Fibroblast of skin of scalp (primary cell): ENCODE results near the gene APOL3.
A peak's percentile ranks its signal among the peaks of the same experiment; 100 is the strongest.
"Not testable (repeated sequence)": the region's sequence is repeated elsewhere in the genome, so short reads cannot be mapped to it uniquely, and the experiment has no call there.

Source experiments
- DNase-seq: peaks from one replicate; pipeline ENCODE4 v3.0.0-alpha.2; 2013

APOL3 gene

DNA sequence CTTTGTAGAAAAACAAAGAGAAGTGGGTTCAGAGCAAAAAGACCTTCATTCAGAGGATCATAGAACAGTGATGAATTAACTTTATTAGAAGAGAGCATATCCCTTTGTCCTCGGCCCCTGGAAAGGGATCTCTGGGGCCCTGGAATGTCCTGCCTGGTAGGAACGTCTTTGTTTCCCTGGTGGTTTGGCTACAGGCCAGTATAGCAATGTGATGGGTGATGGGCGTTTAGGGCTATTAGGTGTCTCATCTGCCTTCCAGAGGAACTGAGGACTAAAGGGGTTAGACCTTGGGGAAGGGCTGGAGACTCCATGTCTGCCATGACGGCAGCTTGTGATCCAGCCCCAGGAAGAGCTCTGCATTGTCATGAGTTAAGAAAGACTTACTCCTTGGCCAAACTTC lies 32.0 kb upstream of the APOL3 start:
- DNase-seq = peak; percentile 18

DNA sequence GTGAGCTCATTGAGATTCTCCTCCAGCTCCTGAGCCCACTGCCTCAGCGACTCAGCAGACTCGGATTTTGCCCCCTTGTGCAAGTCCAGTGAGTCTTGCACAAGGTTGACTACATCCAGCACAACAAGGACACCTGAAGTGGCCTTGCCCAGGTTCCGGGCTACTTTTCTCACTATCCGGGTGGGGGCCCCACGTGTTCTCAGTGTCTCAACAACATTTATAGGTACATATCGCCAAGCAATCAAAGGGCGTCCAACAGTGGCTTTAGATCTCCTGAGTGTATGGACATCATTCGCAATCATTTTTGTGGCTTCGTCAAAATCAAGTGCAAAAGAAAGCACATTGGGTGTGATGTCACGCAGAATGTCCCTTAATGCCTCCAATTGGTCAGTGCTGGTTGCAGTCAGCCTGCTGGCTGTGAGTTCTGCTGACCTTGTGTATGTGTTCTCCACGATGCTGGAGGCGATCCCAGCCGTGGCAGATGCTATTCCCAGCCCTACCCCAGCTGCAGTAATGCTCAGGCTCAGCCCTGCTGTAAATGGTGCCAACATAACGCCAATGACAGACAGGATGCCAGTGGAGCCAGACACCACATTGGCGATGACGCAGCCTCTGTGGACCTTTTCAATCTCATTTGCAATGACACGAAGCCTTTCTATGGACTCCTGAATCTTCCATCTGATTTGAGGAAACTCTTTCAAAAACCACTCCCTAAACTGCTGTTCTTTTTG lies 30.7 kb upstream of the APOL3 start:
- DNase-seq = no peak

DNA sequence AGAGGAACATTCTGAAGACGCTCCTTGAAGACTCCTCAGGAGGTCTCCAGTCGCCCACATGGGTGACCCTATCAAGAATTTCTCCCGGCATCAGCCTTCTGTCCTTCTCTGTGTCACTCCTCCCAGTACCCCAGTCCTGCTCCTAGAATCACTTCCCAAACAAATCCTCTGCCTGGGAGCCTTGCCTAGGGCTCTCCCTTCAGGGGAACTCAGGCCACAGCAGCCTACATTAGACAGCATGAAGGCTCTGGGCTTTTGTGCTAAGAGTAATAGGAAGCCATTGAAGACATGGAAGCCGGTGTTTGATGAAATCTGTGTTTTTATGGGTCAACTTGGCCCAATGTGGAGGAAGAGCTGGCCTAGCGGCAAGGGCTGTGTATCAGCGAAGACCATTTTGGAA lies 27.3 kb upstream of the APOL3 start:
- DNase-seq = not testable (repeated sequence)

DNA sequence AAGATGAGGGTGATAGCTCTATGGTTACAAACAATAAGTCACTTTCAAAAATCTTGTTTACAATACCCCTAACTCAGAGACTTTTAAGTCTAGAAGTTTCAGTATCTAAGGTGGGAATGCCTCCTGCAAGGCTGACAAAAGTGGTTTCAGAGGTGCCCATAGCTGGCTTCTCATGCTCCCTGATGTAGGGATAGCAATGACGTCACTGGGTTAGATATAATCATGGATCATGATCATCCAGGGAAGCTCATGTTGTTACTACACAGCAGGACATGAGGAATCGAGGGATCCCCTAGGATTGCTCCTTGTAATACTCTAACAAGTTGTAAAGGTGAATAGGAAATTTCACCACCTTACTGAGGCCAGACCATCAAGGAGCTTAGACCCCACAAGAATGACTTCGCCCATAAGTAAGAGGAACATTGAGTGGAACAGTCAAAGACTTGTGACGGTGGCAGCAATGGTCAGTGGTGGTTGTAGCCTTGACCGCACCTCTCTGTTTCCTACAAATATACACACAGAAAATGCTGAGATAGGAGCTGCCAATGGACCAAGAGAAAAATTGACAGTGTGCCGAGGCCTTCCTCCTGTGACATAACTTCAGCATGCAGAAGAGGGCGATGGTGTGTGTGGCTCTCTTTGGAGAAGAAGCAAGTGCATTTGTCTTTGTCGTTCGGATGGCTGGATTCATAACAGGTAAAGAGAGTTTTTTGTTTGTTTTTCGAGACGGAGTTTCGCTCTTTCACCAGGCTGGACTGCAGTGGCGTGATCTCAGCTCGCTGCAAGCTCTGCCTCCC lies 25.5 kb upstream of the APOL3 start:
- DNase-seq = no peak

DNA sequence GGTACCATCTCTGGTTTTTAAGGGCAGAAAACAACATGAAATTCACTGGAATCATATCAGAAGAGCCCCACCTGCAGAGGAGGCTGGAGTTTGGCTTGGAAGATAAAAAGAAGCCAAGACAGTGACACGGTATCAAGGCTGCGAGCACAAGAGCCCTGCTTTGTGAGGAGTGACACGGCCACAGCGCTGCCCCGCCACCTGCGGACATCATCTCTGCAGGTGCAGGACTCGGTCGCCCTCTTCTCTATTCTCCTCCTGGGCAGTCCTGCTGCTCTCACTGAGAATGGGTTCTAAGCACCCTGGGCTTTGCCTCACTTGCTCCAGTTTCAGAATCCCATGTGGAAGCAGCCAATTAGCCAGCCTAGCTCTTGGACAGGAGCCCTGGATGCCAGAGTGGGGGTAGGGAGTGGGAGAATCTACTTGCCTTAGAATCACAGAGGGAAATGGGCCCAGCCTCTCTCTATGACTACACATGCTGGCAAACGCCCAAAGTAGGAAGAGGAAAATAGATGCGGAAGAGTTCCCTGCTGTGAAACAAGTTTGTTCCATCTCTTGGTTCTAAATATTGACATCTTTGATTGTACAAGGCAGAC lies 24.0 kb upstream of the APOL3 start:
- DNase-seq = peak; percentile 56

DNA sequence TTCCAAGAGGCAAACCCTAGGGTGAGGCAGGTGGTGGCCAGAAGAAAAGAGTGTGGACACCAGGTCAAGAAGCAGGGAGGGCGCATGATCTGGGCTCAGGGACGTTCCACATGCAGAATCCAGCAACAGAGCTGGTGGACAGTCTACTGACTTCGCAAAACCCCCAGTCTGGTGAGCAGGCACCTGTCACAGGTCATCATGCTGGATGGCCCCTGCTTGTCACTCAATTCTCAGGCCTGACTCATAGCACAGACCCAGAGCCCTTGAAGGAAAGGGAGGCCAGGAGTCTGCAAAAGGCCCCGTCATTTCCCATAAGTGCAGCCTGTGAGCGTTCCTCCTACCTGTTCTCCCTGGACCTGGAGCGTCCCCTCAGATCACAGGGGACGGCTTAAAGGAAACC lies 22.9 kb upstream of the APOL3 start:
- no peak for DNase-seq

DNA sequence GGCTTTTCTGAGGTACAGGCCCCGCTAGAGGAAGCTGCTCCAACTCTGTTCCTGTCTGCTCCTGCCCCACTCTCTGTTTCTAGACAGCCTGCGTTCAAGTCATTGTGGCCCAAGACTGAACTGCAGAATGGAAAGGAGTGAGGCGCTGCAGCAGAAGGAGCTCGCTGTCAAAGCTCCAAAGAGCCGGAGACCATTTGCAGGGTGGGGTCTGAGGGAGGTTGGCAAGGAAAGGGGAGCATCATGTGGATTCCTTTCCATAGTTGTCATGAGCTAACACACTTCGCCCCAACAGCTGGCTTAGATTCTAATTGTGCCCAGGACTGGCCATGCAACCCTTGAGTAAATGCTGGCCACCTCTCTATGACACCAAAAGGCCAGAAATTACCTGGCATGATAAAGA lies 22.3 kb upstream of the APOL3 start:
- DNase-seq = no peak

DNA sequence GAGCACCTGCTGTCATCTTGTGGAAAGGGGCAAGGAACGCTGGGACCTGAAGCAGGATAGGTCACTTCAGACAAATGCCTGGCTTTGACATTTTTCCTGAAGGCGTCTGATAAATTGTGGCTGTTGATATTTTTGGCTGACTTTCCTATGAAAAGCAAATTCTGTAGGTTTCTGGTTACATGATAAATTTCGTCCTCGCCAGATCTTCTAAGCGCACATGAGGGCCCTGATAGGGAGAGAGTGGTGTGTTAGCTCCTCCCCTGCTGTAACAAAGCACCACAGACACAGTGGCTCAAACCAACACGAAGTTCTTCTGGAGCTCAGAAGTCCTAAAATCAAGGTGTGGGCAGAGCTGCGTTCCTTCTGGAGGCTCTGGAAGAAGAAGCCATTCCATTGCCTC lies 21.5 kb upstream of the APOL3 start:
- DNase-seq = no peak

DNA sequence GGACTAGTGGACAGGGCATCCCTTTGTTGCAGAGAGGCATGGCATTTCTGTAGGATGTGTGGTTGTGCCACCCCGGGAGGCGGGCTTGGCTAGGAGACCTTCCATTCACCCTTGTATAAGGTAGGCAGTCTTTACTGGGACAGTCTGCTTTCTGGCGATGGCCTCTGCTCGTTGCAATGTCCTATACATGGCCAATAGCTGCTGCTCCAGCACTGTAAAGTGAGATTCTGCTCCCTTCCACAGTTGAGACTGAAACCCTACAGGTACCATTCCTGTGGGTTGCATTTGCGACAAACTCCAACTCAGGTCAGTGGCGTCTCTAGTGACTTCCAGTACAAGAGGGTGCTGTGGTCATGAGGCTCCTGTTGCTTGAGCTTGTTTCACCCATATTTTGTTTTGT lies 20.4 kb upstream of the APOL3 start:
- no peak for DNase-seq

DNA sequence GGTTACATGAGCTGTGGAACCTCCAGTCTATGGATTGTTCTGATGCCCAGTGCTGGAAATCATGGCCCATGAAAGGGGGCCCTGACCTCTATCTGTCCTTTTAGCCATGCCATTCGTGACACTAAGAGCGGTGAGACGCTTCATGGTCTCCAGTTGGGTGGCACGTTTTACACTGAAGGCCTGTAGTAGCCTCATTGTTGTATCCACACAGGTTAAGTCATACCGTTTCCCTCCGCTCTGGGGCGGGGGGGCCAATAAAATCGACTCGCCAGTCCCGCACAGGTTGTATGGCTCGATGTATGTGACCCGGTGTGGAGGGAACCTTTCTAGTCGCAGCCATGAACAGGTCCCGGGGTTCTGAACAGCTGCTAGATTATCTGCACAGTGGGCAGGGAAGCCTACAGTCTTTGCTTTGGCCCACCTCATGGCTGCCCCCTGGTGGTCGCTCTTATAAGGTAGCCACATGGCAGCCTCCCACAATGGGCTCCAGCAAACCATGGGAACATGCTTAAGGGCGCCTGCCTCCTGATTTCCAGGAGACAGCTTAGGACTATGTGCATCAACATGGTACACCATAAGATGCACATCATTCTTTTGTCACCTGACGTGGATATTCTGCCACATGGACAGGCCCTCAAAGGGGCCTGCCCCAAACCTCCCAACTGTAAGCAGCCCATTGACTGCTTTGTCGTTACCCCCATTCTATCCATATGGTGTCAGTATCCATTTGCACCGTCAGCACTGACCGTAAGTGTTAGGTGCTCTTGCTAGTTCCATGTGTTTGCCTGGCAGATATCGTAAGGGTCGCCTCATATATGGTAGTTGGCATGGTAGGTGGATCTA lies 19.7 kb upstream of the APOL3 start:
- DNase-seq = peak; percentile 68

DNA sequence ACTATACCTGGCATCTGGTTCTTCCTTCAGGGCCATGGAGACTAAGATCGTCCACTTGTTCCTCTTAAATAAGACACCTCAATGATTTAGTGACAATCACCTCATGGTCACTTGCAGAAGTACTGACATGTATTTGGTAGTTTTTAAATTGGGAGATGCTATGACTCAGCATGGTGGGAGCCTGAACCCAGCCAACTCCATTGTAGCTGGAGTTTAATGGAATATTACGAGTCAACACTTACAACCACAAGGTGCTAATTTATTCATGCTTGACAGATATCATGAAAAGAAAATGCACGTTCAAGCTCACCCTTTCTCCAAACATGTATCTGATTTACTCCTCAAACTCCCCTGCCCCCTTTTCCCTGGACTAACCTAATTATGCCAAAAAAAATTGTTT lies 16.6 kb upstream of the APOL3 start:
- DNase-seq = no peak

DNA sequence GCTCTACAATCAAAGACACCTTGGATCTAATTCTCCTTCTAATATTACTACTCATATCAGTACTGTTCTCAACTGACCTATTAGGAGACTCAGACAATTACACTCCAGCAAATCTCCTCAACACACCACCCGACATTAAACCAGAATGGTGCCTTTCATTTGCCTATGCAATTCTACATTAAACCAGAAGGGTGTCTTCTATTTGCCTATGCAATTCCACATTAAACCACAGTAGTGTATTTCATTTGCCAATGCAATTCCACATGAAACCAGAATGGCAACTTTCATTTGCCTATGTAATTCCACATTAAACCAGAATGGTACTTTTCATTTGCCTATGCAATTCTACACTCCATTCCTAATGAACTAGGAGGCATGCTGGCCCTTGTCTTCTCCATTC lies 15.3 kb upstream of the APOL3 start:
- no peak for DNase-seq

DNA sequence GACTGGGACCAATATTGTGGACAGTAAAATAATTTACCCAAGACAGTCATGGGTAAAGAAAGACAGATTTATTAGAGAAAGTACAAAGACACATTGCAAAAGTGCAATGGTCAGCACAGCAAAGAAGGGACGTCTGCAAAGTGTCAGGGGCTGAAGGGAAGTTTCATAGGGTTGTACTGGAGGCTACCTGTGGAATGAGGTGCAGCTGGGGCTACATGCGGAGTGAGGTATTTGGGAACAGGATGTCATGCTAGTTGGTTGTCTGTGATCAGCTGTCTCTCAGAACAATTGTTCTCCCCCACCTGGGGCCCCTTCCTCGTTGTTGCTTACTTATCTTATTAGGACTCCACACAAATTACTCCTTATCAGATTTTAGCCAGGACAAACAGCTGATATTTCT lies 11.4 kb upstream of the APOL3 start:
- no peak for DNase-seq

DNA sequence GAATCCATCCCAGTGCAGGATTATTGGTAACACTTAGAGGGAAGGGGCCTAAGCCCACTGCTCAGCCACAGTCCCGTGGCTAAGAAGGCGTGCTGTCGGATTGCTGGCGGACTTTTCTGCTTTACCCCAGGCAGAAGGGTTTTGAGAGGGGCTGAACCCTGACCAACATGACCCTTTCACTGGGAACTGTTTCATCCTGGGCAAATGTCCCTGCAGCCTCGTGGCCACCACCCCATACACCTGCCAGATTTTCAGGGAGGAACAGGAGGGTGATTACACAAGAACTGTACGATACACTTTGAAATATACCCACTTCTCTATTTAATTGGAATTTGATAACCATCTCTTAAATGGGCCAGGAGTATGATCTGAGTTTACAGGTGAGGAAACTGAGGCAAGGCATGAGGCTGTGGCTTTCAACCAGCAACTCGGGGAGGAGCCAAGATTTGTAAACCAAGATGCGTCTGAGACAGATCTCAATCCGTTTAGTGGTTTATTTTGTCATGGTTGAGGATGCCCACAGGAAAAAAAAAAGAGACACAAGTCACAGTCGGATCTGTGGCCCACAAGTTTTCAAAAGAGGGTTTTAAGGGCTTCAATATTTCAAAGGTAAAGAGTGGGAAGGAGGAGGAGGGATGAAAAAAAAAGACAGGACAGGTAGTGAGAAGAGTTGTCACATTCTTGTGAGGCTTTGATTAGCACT lies 6.1 kb upstream of the APOL3 start:
- no peak for DNase-seq

DNA sequence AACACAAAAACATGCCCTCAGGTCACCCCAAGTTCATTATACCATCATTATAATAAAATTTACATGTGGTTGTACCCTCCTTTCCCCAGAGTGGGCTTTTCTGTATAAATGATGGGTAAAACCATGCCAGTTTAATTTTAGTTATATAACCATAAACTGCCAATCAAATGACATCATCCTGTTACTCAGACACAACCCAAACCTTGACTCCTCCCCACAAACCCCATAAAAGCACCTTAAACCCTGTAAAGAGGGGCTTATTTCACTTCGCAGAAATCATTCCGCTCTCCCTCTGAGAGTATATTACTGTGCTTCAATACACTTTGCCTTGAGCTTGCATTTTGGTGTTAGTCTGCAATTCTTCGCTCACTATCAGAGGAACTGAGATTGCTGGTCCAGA lies 5.5 kb upstream of the APOL3 start:
- no peak for DNase-seq

DNA sequence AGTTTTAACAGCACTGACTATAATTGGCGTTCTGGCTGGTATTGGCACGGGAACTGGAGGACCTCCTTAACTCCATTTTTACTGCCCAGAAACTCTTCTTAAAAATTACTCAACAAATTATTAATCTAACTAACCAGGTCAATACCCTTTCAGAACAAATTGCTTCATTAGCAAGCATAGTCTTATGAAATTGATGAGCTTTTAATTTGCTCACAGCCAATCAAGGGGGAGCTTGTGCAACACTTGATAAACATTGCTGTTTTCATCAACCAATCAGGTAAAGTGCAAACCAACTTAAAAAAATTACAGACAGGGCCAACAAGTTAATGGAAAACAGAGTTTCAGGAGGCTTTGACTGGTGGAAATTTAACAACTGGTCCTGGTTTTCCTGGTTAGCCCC lies 4.6 kb upstream of the APOL3 start:
- no peak for DNase-seq

DNA sequence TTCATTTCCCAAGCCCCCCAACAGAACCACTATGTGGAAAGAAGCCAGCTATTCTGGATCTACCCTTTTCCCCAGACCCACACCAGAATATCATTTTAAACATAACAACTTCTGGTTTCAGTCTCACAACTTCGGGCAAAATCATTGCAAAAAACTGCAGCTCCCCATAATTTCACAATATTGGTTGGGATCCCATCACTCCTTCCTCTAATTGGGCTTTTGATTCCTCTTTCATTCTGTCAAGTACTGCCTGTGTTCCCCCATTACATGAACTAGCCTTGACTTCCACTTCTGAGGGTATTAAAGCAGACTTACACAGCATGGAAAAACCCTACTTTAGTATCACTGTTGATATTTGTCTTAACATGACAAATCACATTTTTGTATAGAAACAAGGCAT lies 4.1 kb upstream of the APOL3 start:
- no peak for DNase-seq

DNA sequence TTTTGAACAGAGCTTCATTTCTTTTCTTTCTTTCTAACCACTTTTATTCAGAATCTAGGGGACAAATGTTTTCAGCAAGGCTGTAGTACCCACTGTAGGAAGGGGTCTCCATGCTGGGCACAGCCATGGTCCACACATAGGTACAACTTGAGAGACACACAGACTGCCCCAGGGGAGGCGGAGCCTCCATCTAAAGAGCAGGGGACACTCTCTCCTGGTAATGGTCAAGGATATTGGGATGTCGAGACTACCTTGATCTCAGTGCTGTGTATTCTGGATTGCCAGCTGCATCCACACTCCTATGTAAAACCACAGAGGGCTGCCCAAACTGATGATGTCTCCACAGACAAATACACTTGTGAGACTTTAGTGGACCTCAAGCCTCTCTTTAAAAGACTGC lies 2.9 kb upstream of the APOL3 start:
- no peak for DNase-seq

DNA sequence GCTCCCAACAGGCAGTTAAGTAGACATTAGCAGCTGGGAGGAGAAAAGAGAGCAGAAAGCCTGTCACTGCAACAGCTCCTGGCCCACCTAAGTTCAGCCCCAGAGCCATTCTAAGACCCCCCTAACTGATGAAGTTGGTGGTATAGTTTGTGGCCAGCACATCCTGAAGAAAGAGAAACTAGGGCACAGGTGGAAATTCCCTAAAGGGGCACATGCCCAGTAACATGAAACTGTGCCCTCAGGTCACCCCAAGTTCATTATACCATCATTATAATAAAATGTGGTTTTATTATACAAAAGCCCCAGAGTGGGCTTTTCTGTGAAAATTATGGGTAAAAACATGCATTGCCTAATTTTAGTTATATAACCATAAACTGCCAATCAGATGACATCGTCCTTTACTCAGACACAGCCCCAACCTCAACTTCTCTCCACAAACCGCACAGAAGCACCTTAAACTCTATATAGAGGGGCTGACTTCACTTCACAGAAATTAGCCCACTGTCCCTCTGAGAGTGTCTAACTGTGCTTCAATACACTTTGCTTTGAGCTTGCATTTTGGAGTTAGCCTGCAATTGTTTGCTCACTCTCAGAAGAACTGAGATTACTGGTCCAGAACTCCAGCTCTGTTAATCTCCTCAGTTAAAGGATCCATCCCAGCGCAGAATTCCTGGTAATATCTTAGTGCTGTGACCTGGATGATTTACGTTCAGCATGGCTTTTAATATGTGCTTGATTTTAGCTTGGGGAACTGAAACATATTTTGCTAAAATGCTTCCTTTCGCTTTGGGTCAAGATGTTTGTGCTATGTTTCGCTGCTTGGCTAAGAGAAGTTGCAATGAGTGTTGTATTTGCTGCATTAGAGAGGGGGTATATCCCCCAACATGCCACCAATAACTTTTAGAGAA lies 1.8 kb upstream of the APOL3 start:
- DNase-seq = no peak

DNA sequence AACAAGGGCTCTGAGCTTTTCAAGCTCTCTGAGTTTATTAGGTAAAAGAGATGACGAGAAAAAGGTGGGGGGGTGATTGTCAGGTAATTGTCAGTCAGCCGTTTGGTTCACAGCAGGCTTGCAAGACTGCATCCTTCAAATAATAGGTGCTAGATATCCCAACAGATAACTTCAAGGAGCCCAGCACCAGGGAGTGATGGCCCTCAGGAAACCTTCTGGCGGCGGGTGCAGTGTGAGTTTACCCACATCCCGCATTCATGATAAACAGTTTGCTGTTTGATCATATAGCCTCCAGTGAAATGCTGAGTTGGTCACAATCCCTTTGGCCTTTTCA lies 1.2 kb upstream of the APOL3 start:
- not testable (repeated sequence) for DNase-seq
